ENCODE results near the gene AQP12A. TPM values are rescaled to one million over a fixed set of nuclear protein-coding genes. Genes with fewer than 3 reads are reported as not detected.
"Not testable (repeated sequence)": the region's sequence is repeated elsewhere in the genome, so short reads cannot be mapped to it uniquely, and the experiment has no call there.

The AQP12A gene
- total RNA-seq, 1 experiment from 2014 or later = not detected

DNA sequence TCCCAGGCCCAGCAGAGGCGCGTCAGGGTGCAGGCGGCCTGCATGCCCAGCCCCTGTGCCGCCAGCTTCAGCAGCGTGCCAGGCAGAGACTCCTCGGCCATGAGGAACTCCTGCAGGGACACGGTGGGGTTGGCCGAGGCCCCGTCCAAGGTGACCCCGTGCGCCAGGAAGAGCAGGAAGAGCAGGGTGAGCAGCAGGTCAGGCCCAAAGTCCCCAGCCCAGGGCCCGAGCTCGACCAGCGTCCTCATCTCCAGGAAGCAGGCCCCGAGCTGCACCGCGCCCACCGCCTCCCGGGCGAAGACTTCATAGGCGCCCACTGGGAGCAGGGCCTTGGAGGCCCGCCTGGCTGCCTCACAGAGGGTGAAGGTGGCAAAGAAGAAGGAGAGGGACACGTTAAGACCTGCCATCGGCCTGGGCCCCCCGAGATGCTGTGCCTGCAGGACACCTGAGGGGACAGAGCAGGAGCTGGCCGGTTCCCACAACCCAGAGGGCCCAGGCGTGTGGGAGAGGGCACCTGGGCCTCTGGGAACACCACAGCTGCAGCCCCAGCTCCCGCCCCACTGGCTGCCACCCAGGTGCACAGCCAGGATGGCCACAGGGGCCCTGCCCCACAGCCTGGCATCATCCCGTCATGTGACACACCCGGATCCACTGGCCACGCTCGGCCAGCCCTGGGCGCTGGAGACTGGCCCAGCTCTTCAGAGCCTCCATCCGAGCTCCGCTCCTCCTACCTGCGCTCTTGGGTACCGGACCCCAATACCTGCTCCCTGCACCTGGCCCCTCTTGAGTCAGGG, 9.0 kb upstream of the AQP12A start, which contains the start of gene AQP12B:
TSS of gene AQP12B (minus strand) at position 455 of the 794 bp plus-strand sequence. CDS start at position 407, 48 bp downstream.
- not testable (repeated sequence) for H3K9me3 ChIP-seq, H3K36me3 ChIP-seq, DNase-seq, H3K4me3 ChIP-seq, H3K27me3 ChIP-seq

GRCh38 chr2:240683329-240683979, 8.2 kb upstream of the AQP12A start:
- not testable (repeated sequence) for DNase-seq, H3K4me3 ChIP-seq

GRCh38 chr2:240683980-240684728, 7.5 kb upstream of the AQP12A start:
- not testable (repeated sequence) for DNase-seq, H3K27me3 ChIP-seq, H3K9me3 ChIP-seq, H3K36me3 ChIP-seq, H3K4me3 ChIP-seq

More at GRCh38 chr2:240683329-240683979, 8.2 kb upstream of the AQP12A start:
- not testable (repeated sequence) for H3K27me3 ChIP-seq, H3K36me3 ChIP-seq, H3K9me3 ChIP-seq

- Histone ChIP-seq H3K9me3 (no peaks in the 10 kb centered on the region), H3K36me3 (no peaks in the 10 kb centered on the region), H3K27me3 (no peaks in the 10 kb centered on the region), H3K4me3 (no peak overlapping the region)
- DNase-seq = no peak
Observed at GRCh38 chr2:240685771-240686371, 5.8 kb upstream of the AQP12A start.

- no peak for DNase-seq
Observed at GRCh38 chr2:240686460-240686859, 5.2 kb upstream of the AQP12A start.

DNA sequence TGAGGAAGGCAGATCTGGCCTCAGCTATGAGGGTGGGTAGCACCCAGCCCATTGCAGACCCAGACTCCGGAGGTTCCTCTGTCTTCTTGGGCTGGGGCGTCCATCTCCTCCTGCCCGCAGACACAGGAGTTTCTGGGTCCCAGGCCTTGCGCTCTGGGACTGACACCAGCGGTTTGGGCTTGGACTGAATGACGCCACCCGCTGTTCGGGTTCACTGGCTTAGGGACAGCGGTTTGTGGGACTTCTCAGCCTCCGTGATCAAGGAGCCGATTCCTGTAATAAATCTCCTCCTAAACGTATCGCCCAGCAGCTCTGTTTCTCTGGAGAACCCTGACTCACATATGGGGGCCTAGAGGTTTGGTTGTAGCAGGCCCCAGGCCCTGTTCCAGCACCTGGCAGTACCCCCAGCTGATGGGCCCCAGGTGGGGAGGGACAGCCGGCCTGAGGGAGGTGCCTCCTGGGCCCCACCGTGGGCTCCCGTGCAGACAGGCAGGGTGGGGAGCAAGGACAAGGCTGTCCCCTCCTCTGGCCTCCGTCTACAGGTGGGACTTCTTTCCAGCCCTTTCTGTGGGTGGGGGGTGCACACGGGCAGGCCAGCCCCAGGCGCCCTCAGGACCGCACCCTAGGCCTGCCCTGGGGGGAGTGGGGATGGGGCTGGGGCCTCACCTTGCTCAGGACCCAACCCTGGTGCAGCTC, 4.5 kb upstream of the AQP12A start:
- DNase-seq = no peak
- H3K4me3 ChIP-seq = no peak overlapping the region
- no peaks in the 10 kb centered on the region for H3K36me3 ChIP-seq
- no peaks in the 10 kb centered on the region for H3K9me3 ChIP-seq
- no peaks in the 10 kb centered on the region for H3K27me3 ChIP-seq

More at GRCh38 chr2:240686460-240686859, 5.2 kb upstream of the AQP12A start:
- Histone ChIP-seq H3K4me3 (no peak overlapping the region), H3K9me3 (no peaks in the 10 kb centered on the region), H3K36me3 (no peaks in the 10 kb centered on the region), H3K27me3 (no peaks in the 10 kb centered on the region)

- no peaks in the 10 kb centered on the region for H3K9me3 ChIP-seq
- H3K27me3 ChIP-seq = no peaks in the 10 kb centered on the region
- no peak for DNase-seq
- H3K4me3 ChIP-seq = no peak overlapping the region
- no peaks in the 10 kb centered on the region for H3K36me3 ChIP-seq
Observed at GRCh38 chr2:240687741-240688552, 3.7 kb upstream of the AQP12A start.

GRCh38 chr2:240688553-240688919, 3.1 kb upstream of the AQP12A start:
- Histone ChIP-seq H3K9me3 (no peaks in the 10 kb centered on the region), H3K36me3 (no peaks in the 10 kb centered on the region), H3K27me3 (no peaks in the 10 kb centered on the region), H3K4me3 (no peak overlapping the region)
- DNase-seq = no peak

- Histone ChIP-seq H3K9me3 (no peaks in the 10 kb centered on the region), H3K27me3 (no peaks in the 10 kb centered on the region), H3K36me3 (no peaks in the 10 kb centered on the region), H3K4me3 (no peak overlapping the region)
- DNase-seq = no peak
Observed at GRCh38 chr2:240689975-240690374, 1.7 kb upstream of the AQP12A start.

DNA sequence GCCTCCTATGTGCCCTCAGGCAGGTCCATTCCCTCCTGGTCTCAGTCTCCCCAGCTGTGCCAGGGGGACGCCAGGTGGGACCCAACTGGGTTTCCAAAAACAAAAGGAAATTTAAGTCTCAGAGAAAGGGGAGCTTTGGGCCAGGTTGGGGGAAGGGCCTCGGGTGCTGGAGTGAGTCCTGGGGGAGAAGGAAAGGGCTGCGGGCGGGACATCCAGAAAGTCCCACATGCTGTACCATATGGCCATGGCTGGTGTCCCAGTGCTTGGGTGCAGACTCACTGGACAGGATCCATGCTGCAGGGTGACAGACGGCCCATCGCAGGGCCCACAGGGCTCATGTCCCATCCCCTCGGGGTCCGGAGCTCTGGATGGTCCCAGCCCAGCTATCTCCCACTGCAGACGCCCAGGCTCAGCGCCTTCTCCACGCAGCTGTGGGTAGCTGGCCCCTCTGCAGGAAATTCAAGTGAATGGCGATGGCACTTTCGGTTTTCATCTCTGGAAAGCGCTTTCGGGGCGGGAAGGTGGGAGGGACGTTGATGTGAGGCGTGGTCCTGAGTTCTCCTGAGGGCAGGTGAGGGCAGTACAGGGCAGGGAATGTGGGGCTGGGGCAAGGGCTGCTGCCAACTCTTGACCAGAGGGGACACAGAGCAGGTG, 1.1 kb upstream of the AQP12A start:
- DNase-seq, H3K4me3 ChIP-seq, H3K9me3 ChIP-seq: not testable (repeated sequence)

GRCh38 chr2:240691075-240691427, 615 bp upstream of the AQP12A start:
- not testable (repeated sequence) for H3K4me3 ChIP-seq, H3K27me3 ChIP-seq, H3K9me3 ChIP-seq, H3K36me3 ChIP-seq, DNase-seq

More for the DNA sequence above, 1.1 kb upstream of the AQP12A start:
- H3K36me3 ChIP-seq, H3K27me3 ChIP-seq: not testable (repeated sequence)

DNA sequence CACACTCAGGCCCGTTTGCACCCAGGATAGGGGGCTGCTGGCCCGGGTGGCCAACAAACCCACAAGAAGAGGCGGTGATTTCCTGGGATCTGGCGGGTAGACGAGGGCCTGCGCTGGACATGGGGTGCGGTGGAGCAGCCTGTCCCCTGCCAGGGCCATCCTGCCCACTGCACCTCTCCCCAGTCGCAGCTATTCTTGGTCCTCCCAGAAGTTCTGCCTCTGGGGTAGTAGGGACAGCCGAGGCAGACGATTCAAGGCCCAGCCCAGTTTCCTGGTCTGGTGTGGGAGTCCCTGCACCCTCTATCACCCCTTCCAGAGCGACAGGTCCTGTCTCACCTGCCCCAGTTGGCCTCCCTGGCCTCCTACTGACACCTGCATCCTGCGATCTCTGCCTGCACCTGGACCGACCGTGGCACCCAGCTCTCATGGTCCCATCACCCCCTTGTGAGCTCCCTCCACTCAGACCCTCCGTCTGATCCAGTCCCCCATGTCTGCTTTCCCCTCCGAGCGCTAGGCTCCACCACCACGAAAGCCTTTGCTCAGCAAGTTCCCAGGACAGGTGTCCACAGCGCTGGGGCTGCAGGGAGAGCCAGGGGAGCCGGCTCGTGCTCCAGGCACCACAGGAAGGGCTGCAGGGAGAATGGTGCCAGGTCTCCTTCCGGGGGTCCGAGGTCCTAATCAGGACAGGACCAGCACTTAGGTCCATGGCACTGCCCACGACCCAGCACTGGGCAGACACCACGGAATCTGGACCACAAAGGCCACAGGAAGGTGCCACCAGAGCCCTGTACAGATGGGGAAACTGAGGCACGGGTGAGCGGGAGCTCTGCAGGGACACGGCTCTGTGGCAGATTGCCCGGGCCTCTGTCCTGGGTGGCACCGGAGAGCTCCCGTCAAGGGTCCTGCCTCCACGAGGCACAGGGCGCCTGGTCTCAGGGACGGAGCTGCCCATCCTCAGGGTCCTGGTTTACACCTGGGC, 1.2 kb downstream of the AQP12A start:
- not testable (repeated sequence) for H3K27me3 ChIP-seq, DNase-seq, H3K36me3 ChIP-seq, H3K4me3 ChIP-seq, H3K9me3 ChIP-seq

- DNase-seq, H3K36me3 ChIP-seq, H3K9me3 ChIP-seq, H3K27me3 ChIP-seq, H3K4me3 ChIP-seq: not testable (repeated sequence)
Observed at GRCh38 chr2:240694304-240694703, 2.6 kb downstream of the AQP12A start.

DNA sequence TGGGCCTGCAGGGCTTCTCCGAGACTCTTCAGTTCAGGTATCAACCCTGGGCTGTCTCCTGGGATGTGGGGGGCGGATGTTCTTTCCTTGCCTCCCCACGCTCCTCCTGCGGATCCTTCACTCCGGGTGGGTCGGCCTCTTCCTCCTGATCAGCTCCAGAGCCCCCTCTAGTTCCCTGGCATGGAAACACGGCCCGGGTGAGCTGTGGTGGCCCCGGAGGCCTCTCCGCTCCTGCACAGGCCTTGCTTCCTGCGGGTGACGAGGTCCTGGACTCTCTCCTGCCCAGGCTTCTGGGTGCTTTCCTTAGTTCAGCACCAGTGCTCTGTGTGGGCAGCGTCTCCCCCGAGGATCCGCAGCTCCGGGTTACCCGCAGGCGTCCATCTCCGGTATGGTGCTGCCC, 3.9 kb downstream of the AQP12A start:
- H3K4me3 ChIP-seq, H3K27me3 ChIP-seq, H3K36me3 ChIP-seq, DNase-seq, H3K9me3 ChIP-seq: not testable (repeated sequence)

Data from MG63 (cell line).